Left ventricle myocardium superior (tissue), 1 donor: ENCODE measurements around the gene FOXP1. TPM values are rescaled to one million over a fixed set of nuclear protein-coding genes. Genes with fewer than 3 reads are reported as not detected.

Source experiments
- ATAC-seq: fragments of 200-7000 bp; cut with Tn5 transposase; one replicate; pipeline ENCODE4 v1.9.1; 2020; ENCODE audit warnings: mild to moderate bottlenecking, moderate library complexity
- DNase-seq: peaks from one replicate; pipeline ENCODE4 v3.0.0-alpha.2; 2020
- intact Hi-C: fragments of 100-400 bp; cut with micrococcal nuclease; formaldehyde crosslinking; loops from one replicate; pipeline ENCODE4 v1.11.0; 2022
- total RNA-seq: library from RNA; stranded (reverse); fragmentation: NEBNext Ultra II Directional; extraction: Animal tissue kit (Norgen Biotek cat#: 25700); gene quantifications from one replicate; pipeline ENCODE4 v1.2.1, GENCODE V29; 2021
- donor health status: DM: no; HTN: yes; CAD: no; lungs with severe emphysema.

The FOXP1 gene
- total RNA-seq, 1 donor from 2014 or later = 35.2 TPM

GRCh38 chr3:71310359-71310979 is 273.1 kb downstream of the FOXP1 start:
- DNase-seq (peak; percentile 70), ATAC-seq (peak; percentile 87)
- intact Hi-C loops = no loop called here

- intact Hi-C loops = loop anchor here (10.0 kb wide), 2 partner anchors 275 to 305 kb away; partner anchors contain the start of gene FOXP1
- DNase-seq = no peak
- ATAC-seq = no peak
Measured at GRCh38 chr3:71309886-71310285, 273.6 kb downstream of the FOXP1 start.

- no peak for ATAC-seq
- intact Hi-C loops = loop anchor here (10.0 kb wide), 2 partner anchors 275 to 305 kb away; partner anchors contain the start of gene FOXP1
- no peak for DNase-seq
Measured at GRCh38 chr3:71309342-71309741, 274.2 kb downstream of the FOXP1 start.

- ATAC-seq = no peak
- intact Hi-C loops = loop anchor here (10.0 kb wide), 2 partner anchors 276 to 304 kb away; partner anchors contain the start of gene FOXP1
- DNase-seq = no peak
Measured at GRCh38 chr3:71308836-71309235, 274.7 kb downstream of the FOXP1 start.

- no peak for DNase-seq
- intact Hi-C loops = loop anchor here (10.0 kb wide), 2 partner anchors 277 to 303 kb away; partner anchors contain the start of gene FOXP1
- peak; percentile 4 for ATAC-seq
Measured at GRCh38 chr3:71307991-71308697, 275.4 kb downstream of the FOXP1 start.

GRCh38 chr3:71305231-71306206 is 278.0 kb downstream of the FOXP1 start:
- intact Hi-C loops = loop anchor here (10.0 kb wide), 2 partner anchors 279 to 301 kb away; partner anchors contain the start of gene FOXP1
- peak; percentile 44 for DNase-seq
- ATAC-seq = peak; percentile 90

- no peak for DNase-seq
- ATAC-seq = peak; percentile 72
- intact Hi-C loops = loop anchor here (10.0 kb wide), 2 partner anchors 280 to 300 kb away; partner anchors contain the start of gene FOXP1
Measured at GRCh38 chr3:71304684-71305083, 278.8 kb downstream of the FOXP1 start.

- DNase-seq = no peak
- no peak for ATAC-seq
- intact Hi-C loops = loop anchor here (10.0 kb wide), 2 partner anchors 281 to 299 kb away; partner anchors contain the start of gene FOXP1
Measured at GRCh38 chr3:71304247-71304646, 279.3 kb downstream of the FOXP1 start.

- intact Hi-C loops = loop anchor here (10.0 kb wide), 2 partner anchors 281 to 299 kb away; partner anchors contain the start of gene FOXP1
- DNase-seq = no peak
- no peak for ATAC-seq
Measured at GRCh38 chr3:71303627-71304200, 279.8 kb downstream of the FOXP1 start.

- DNase-seq (no peak), ATAC-seq (no peak)
- intact Hi-C loops = loop anchor here (10.0 kb wide), 2 partner anchors 282 to 298 kb away; partner anchors contain the start of gene FOXP1
Measured at GRCh38 chr3:71302604-71303003, 280.9 kb downstream of the FOXP1 start.

- no peak for DNase-seq
- intact Hi-C loops = loop anchor here (10.0 kb wide), 2 partner anchors 284 to 296 kb away; partner anchors contain the start of gene FOXP1
- ATAC-seq = no peak
Measured at GRCh38 chr3:71300951-71301393, 282.6 kb downstream of the FOXP1 start.

GRCh38 chr3:71299160-71299559 is 284.4 kb downstream of the FOXP1 start:
- intact Hi-C loops = no loop called here
- ATAC-seq (no peak), DNase-seq (no peak)

- ATAC-seq = no peak
- intact Hi-C loops = no loop called here
- DNase-seq = no peak
Measured at GRCh38 chr3:71294919-71295318, 288.6 kb downstream of the FOXP1 start.

GRCh38 chr3:71290301-71290700 is 293.2 kb downstream of the FOXP1 start:
- DNase-seq (no peak), ATAC-seq (peak; percentile 56)
- intact Hi-C loops = no loop called here

GRCh38 chr3:71288269-71288930 is 295.1 kb downstream of the FOXP1 start:
- ATAC-seq (no peak), DNase-seq (no peak)
- intact Hi-C loops = no loop called here

- ATAC-seq (no peak), DNase-seq (no peak)
- intact Hi-C loops = no loop called here
Measured at GRCh38 chr3:71285086-71285485, 298.4 kb downstream of the FOXP1 start.

- ATAC-seq (no peak), DNase-seq (no peak)
- intact Hi-C loops = no loop called here
Measured at GRCh38 chr3:71282976-71283375, 300.6 kb downstream of the FOXP1 start.

GRCh38 chr3:71281280-71281679 is 302.2 kb downstream of the FOXP1 start:
- intact Hi-C loops = no loop called here
- DNase-seq (no peak), ATAC-seq (no peak)
